GM12872 (cell line): Measurements from ENCODE around the gene THEM5.

ENCODE experiments used
- TF ChIP-seq, protein P1 (sequence below): IDR thresholded peaks from 3 replicates; pipeline ENCODE4 v1.5.1; 2011; ENCODE audit warnings: low read depth, mild to moderate bottlenecking, low read length, moderate library complexity; ENCODE audit not compliant: insufficient read depth

The THEM5 gene

DNA sequence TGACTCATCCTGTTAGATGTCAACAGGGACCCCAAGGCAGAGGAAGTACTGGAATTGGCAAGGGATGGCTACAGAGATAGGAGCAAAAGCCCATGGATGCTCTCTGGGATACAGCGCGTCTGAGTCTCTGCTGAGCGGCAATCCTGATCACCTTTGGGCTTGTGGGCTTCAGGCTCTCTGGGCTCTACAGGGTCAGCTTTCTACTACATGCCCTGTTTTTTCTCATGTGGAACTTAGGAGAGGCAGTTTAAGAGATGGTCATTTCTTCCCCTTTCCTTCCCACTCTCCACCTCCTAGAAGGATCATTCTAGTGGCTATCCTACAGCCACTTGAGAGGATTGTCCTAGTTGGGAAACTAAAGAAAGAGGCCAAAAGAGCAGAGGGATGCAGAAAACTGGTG, 49.6 kb downstream of the THEM5 start:
- TF ChIP-seq, protein P1, sequence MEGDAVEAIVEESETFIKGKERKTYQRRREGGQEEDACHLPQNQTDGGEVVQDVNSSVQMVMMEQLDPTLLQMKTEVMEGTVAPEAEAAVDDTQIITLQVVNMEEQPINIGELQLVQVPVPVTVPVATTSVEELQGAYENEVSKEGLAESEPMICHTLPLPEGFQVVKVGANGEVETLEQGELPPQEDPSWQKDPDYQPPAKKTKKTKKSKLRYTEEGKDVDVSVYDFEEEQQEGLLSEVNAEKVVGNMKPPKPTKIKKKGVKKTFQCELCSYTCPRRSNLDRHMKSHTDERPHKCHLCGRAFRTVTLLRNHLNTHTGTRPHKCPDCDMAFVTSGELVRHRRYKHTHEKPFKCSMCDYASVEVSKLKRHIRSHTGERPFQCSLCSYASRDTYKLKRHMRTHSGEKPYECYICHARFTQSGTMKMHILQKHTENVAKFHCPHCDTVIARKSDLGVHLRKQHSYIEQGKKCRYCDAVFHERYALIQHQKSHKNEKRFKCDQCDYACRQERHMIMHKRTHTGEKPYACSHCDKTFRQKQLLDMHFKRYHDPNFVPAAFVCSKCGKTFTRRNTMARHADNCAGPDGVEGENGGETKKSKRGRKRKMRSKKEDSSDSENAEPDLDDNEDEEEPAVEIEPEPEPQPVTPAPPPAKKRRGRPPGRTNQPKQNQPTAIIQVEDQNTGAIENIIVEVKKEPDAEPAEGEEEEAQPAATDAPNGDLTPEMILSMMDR = no peak

DNA sequence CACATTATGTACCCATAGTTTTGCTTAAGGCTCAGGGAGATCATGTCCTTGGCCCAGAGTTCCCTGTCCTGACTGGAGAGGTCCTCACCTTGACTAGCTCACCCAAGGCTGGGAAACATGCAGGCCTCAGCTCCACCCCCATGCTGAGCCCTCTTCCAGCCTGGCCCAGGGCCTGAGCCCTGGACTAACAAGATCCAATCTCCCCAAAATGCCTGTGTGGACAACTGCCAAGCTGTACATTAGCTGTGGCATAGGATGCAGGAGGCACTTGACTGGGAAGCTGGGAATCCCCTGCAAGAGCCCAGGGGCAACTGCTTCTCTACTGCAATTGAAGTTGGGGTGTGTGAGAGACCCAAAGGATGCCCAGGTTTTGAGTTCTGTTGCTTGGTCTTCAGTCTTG, 50.3 kb downstream of the THEM5 start:
- TF ChIP-seq, protein P1 = no peak

DNA sequence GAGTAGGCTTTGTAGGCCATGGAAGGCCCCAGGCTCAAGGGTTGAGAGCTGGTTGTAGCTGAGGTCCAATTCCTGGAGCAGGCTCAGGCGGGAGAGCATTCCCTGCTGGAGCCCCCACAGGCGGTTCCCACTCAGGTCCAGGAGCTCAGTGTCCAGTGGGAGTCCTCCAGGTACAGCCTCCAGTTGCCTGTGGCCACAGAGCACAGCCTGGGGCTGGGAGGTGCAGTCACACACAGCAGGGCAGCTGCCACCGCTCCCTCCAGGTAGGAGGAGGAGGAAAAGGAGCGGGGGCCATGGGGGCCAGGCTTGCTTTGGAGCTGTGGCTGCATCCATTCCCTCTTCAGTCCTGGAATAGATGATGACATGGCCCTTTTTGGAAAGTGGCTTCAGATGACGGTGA, 51.1 kb downstream of the THEM5 start:
- TF ChIP-seq, protein P1 = no peak

DNA sequence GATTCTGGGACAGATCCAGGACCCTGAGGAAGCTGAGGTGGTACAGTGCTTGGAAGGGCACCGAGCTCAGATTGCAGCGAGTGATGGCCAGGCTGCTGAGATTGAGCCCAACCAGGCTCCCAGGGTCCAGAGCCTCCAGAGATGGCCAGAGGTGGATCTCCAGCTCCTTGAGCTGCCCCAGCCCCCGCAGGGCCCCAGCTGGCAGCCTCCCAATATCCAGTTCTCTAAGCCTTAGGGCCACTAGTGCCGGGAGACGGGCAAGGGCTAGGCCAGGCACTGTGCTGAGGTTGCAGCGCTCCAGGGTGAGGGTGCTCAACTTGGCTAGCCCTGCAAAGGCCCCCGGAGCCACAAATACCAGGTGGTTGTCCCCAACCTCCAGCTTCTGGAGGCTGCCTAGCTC, 51.7 kb downstream of the THEM5 start:
- TF ChIP-seq, protein P1 = no peak

DNA sequence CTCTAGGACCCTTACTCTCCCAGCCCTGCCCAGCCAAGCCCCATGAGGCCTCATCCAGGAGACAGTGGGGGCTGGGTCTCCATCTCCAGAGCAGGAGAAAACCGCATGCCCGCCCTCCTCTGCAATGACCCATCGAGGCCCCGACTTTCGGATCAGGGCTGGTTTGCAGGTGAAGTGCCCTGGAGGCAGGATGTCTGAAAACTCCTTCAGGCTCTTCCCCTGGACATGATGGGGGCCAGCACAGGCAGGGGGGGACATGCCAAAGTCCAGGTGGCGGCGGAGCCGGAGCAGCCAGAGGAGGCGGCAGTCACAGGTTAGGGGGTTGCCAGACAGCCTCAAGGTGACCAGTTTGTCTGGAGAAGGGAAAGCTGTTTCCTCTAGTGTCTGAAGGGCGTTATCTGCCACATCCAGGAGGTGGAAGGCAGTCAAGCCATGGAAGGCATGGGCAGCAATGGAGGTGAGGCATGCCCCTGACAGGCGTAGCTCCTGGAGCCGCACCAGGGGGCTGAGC, 52.1 kb downstream of the THEM5 start:
- TF ChIP-seq, protein P1 = no peak

DNA sequence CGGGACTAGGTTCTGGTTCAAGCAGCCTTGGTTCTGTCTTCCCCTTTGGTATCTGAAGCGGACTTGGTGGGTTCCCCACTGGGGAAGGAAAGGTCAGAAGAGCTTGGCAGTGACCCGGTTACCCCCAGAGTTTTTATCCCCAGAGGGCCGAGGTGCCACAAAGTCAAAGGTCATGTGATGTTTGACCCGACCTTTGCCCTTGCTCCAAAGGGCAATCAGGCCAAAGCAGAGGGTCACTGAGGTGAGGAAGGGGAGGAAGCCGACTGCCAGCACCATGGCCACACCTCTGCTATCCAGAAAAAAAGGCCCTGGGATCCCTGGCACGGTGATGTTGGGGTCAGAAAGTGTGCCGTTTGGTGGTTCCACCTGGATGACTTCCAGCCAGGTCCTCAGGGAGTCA, 52.7 kb downstream of the THEM5 start:
- TF ChIP-seq, protein P1 = no peak

DNA sequence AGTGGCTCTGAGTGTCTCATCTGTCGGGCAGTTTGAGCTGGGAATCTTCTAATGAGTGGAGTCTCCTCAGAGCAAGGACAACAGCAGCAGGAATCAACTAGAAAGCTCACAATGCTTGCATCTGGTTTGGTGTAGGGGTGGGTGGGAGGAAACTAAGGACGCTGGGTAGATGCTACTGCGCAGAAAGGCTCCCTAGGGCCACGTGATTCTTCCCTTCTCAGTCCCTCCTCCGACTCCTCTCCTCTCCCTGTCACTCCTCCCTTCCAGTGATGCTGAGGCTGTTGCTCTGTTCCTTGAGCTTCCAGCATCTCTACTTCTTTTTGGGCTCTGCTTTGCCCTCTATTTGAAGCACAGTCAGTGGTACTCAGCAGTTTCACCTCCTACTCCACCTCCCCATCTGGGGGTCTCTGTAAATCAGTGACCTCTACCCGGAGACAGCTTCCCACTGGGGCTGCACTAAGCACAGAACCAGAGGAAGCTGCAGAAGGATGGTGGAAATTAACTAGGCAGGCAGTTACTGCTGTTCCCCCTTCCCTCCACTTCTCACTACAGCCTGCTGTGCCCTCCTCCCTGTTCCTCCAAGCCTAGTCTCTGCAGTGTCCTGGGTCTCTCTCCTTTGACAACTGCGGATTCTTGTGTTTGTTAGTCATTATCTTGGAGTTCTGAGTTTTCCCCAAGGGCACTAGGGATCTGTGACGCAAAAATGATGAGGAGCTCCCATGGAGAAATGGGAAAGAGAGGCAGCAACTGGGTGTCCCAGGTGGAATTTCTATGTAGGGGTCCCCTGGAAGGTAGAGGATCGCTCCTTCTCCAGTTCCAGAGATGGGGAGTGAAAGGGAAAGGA, 54.1 kb downstream of the THEM5 start:
- TF ChIP-seq, protein P1 = no peak
